Fibroblast of the aortic adventitia (primary cell): Measurements from ENCODE around the gene IGF2R. TPM values are rescaled to one million over a fixed set of nuclear protein-coding genes. Genes with fewer than 3 reads are reported as not detected.

Experiments used
- DNase-seq: peaks from one replicate; pipeline ENCODE4 v3.0.0-alpha.2; 2010; ENCODE audit warnings: low read depth
- H3K4me3 ChIP-seq: 2 replicates; pipeline ENCODE4 v1.5.1; 2011; ENCODE audit warnings: low read depth, mild to moderate bottlenecking, control low read depth, low read length, moderate library complexity
- CTCF ChIP-seq: IDR thresholded peaks from 2 replicates; pipeline ENCODE4 v1.5.1; 2011; ENCODE audit warnings: mild to moderate bottlenecking, low read length, control low read depth, inconsistent platforms; ENCODE audit not compliant: insufficient read depth
- total RNA-seq: library from RNA; depleted of rRNA; stranded (reverse); fragments of >200 nt; gene quantifications from 2 replicates; pipeline ENCODE4 v1.2.3, GENCODE V29; 2012; ENCODE audit warnings: low replicate concordance

Gene IGF2R
- total RNA-seq, 1 donor = 112 TPM

- H3K4me3 ChIP-seq = no peak overlapping the region
- TF ChIP-seq CTCF = no peak
- DNase-seq = peak; percentile 83
Observed at GRCh38 chr6:160156842-160157241, 188.0 kb downstream of the IGF2R start.

GRCh38 chr6:160160450-160160849 lies 191.6 kb downstream of the IGF2R start:
- no peak for TF ChIP-seq CTCF
- DNase-seq = no peak
- no peak overlapping the region for H3K4me3 ChIP-seq

Other genes starting within 250 kb of the IGF2R start
- gene WTAP, start 241.6 kb upstream of the IGF2R start, total RNA-seq = 71.9 and 103 TPM in 2 replicates
- 22.1 and 66.2 TPM in 2 replicates for gene ACAT2, start 207.0 kb upstream of the IGF2R start, total RNA-seq
- 203 and 249 TPM in 2 replicates for gene TCP1, start 179.5 kb upstream of the IGF2R start, total RNA-seq
- gene MRPL18, start 178.6 kb upstream of the IGF2R start, total RNA-seq = 70.6 and 103 TPM in 2 replicates
- gene PNLDC1, start 168.8 kb upstream of the IGF2R start, total RNA-seq = not detected in 2 replicates
- gene MAS1, start 78.1 kb upstream of the IGF2R start, total RNA-seq = under 0.01 and 0.08 TPM in 2 replicates
- 0.09 and 5.8 TPM in 2 replicates for gene SLC22A1, start 152.7 kb downstream of the IGF2R start, total RNA-seq